PC-3 (cell line): ENCODE results near the gene SMPX. TPM values are rescaled to one million over a fixed set of nuclear protein-coding genes. Genes with fewer than 3 reads are reported as not detected.

Experiments
- ATAC-seq: fragments of 200-7000 bp; cut with Tn5 transposase; 2 replicates; pipeline ENCODE4 v1.9.1; 2020; ENCODE audit warnings: mild to moderate bottlenecking, moderate library complexity
- BruUV-seq: library from RNA; stranded (reverse); fragments of 400-500 nt; replicated peaks from 2 replicates; lab custom pipeline; 2021; lab: Mats Ljungman, UMichigan
- CTCF ChIA-PET: fragments of 300-600 bp; sonication (Branson Sonifier 250); formaldehyde crosslinking; loops from one replicate; lab custom pipeline; 2022; ENCODE audit warnings: antibody characterized with exemption; lab: Charles Lee
- POLR2A ChIA-PET: fragments of 300-600 bp; sonication (Branson Sonifier 250); formaldehyde crosslinking; loops from one replicate; lab custom pipeline; 2022; ENCODE audit warnings: antibody characterized with exemption; ENCODE audit not compliant: unreplicated experiment; lab: Charles Lee
- DNase-seq: peaks from one replicate; pipeline ENCODE4 v3.0.0-alpha.2; 2015
- H2AFZ ChIP-seq: fragments of 300-600 bp; sonication (generic); 2 replicates; pipeline ENCODE4 v1.6.0; 2016; ENCODE audit warnings: antibody characterized with exemption, low read length
- H3F3A ChIP-seq: fragments of 300-600 bp; sonication (generic); one replicate; pipeline ENCODE4 v1.6.0; 2017; ENCODE audit warnings: antibody characterized with exemption, low read length, control low read depth, mild to moderate bottlenecking; ENCODE audit not compliant: unreplicated experiment
- H3K27ac ChIP-seq: fragments of 300-600 bp; sonication (generic); 2 replicates; pipeline ENCODE4 v1.5.1; 2016; ENCODE audit warnings: mild to moderate bottlenecking, low read length
- H3K27me3 ChIP-seq: fragments of 300-600 bp; sonication (generic); 2 replicates; pipeline ENCODE4 v1.6.1; 2016; ENCODE audit warnings: low read length, mixed read lengths
- H3K36me3 ChIP-seq: fragments of 300-600 bp; sonication (generic); 2 replicates; pipeline ENCODE4 v1.6.1; 2016; ENCODE audit warnings: low read depth, mixed run types, low read length, mixed read lengths
- H3K4me1 ChIP-seq: fragments of 300-600 bp; sonication (generic); 2 replicates; pipeline ENCODE4 v1.5.1; 2016; ENCODE audit warnings: low read length; ENCODE audit not compliant: insufficient read depth
- H3K4me2 ChIP-seq: fragments of 300-600 bp; sonication (generic); 2 replicates; pipeline ENCODE4 v1.6.0; 2016; ENCODE audit warnings: low read length
- H3K4me3 ChIP-seq: fragments of 300-600 bp; sonication (generic); 2 replicates; pipeline ENCODE4 v1.5.1; 2016; ENCODE audit warnings: mild to moderate bottlenecking, low read length, mixed read lengths
- H3K79me2 ChIP-seq: fragments of 300-600 bp; sonication (generic); 2 replicates; pipeline ENCODE4 v1.6.1; 2017; ENCODE audit warnings: low read length, mixed read lengths
- H3K9ac ChIP-seq: fragments of 300-600 bp; sonication (generic); 2 replicates; pipeline ENCODE4 v1.6.0; 2016; ENCODE audit warnings: mild to moderate bottlenecking, low read length
- H3K9me2 ChIP-seq: fragments of 300-600 bp; sonication (generic); replicated peaks from 2 replicates; pipeline ENCODE4 v1.6.1; 2016; ENCODE audit warnings: mixed run types, low read length, mixed read lengths
- H3K9me3 ChIP-seq: fragments of 300-600 bp; sonication (generic); 2 replicates; pipeline ENCODE4 v1.6.1; 2016; ENCODE audit warnings: low read length, mixed read lengths
- H4K20me1 ChIP-seq: fragments of 300-600 bp; sonication (generic); 2 replicates; pipeline ENCODE4 v1.6.1; 2016; ENCODE audit warnings: low read length, mixed read lengths
- CTCF ChIP-seq: fragments of 300-600 bp; sonication (generic); conservative IDR thresholded peaks from 2 replicates; pipeline ENCODE4 v1.5.1; 2017; ENCODE audit warnings: antibody characterized with exemption, low read depth, mild to moderate bottlenecking, low read length
- EZH2 ChIP-seq: fragments of 300-600 bp; sonication (generic); IDR thresholded peaks from one replicate; pipeline ENCODE4 v1.6.1; 2017; ENCODE audit warnings: antibody characterized with exemption, mild to moderate bottlenecking, low read length; ENCODE audit not compliant: unreplicated experiment
- EZH2phosphoT487 ChIP-seq: fragments of 300-600 bp; sonication (generic); IDR thresholded peaks from 2 replicates; pipeline ENCODE4 v1.6.1; 2018; ENCODE audit warnings: mild to moderate bottlenecking, antibody characterized with exemption, low read length, borderline replicate concordance
- intact Hi-C: fragments of 100-400 bp; cut with micrococcal nuclease; formaldehyde crosslinking; loops from 2 replicates; pipeline ENCODE4 v1.9.0; 2023
- total RNA-seq: library from RNA; depleted of rRNA; stranded (reverse); fragments of >200 nt; gene quantifications from 2 replicates; pipeline ENCODE4 v1.2.3, GENCODE V29; 2014

Gene SMPX
- total RNA-seq, 1 experiment from 2014 or later: not detected

GRCh38 chrX:21658746-21659145 lies 99.2 kb downstream of the SMPX start:
- Histone ChIP-seq H3K9me3 (no peaks in the 10 kb centered on the region), H3K4me2 (no peak overlapping the region), H3K36me3 (no peaks in the 10 kb centered on the region), H4K20me1 (no peaks in the 10 kb centered on the region), H3K27ac (no peak overlapping the region), H3K9me2 (no peaks in the 10 kb centered on the region), H3K9ac (no peak overlapping the region), H2AFZ (no peak overlapping the region), H3K79me2 (no peaks in the 10 kb centered on the region), H3K27me3 (no peaks in the 10 kb centered on the region), H3F3A (no peaks in the 10 kb centered on the region), H3K4me3 (no peak overlapping the region), H3K4me1 (peaks cover 14% of the 10 kb centered on the region)
- DNase-seq (no peak), ATAC-seq (no peak)
- TF ChIP-seq CTCF (no peak), EZH2 (no peak), EZH2phosphoT487 (no peak)
- intact Hi-C loops: no loop called here
- no TSS peak for BruUV-seq
- POLR2A ChIA-PET: no interaction called here
- CTCF ChIA-PET: no interaction called here

- intact Hi-C loops: no loop called here
- no peaks in the 10 kb centered on the region for H3K27me3 ChIP-seq
- POLR2A ChIA-PET: no interaction called here
- no peak within 1 kb of the TSS for H2AFZ ChIP-seq
- peaks cover 14% of the 10 kb centered on the region for H3K4me1 ChIP-seq
- no peaks in the 10 kb centered on the region for H3K79me2 ChIP-seq
- CTCF ChIA-PET: no interaction called here
- H3K9me3 ChIP-seq: no peaks in the 10 kb centered on the region
- H3K9ac ChIP-seq: no peak within 1 kb of the TSS
- H3K9me2 ChIP-seq: no peaks in the 10 kb centered on the region
- H3K27ac ChIP-seq: no peak within 1 kb of the TSS
- DNase-seq: no peak
- no TSS peak for BruUV-seq
- no peak within 1 kb of the TSS for H3K4me2 ChIP-seq
- TF ChIP-seq EZH2 (no peak), EZH2phosphoT487 (no peak), CTCF (no peak)
- H3K4me3 ChIP-seq: no peak within 1 kb of the TSS
- H3K36me3 ChIP-seq: no peaks in the 10 kb centered on the region
- no peaks in the 10 kb centered on the region for H3F3A ChIP-seq
- H4K20me1 ChIP-seq: no peaks in the 10 kb centered on the region
- no peak for ATAC-seq
These were observed 99.7 kb downstream of the SMPX start, which contains the start of gene KLHL34 for GRCh38 chrX:21658152-21658737. KLHL34 (minus strand) TSS chrX:21658330; CDS start chrX:21657788, 542 bp downstream.

- no TSS peak for BruUV-seq
- DNase-seq (no peak), ATAC-seq (no peak)
- Histone ChIP-seq H3K27me3 (no peaks in the 10 kb centered on the region), H3K4me1 (peaks cover 14% of the 10 kb centered on the region), H4K20me1 (no peaks in the 10 kb centered on the region), H3K79me2 (no peaks in the 10 kb centered on the region), H3K9me3 (no peaks in the 10 kb centered on the region), H3K36me3 (no peaks in the 10 kb centered on the region), H3K9me2 (no peaks in the 10 kb centered on the region), H3K4me2 (no peak overlapping the region), H3K9ac (no peak overlapping the region), H3K4me3 (no peak overlapping the region), H2AFZ (no peak overlapping the region), H3F3A (no peaks in the 10 kb centered on the region), H3K27ac (no peak overlapping the region)
- ChIA-PET POLR2A (no interaction called here), CTCF (no interaction called here)
- TF ChIP-seq CTCF: no peak
- intact Hi-C loops: no loop called here
These were observed 100.4 kb downstream of the SMPX start for GRCh38 chrX:21657318-21658151.
